HCT116 (cell line): Measurements from ENCODE around the gene DAZAP1. TPM values are rescaled to one million over a fixed set of nuclear protein-coding genes. Genes with fewer than 3 reads are reported as not detected.

Source experiments
- ATAC-seq: fragments of 200-7000 bp; cut with Tn5 transposase; 2 replicates; pipeline ENCODE4 v1.9.1; 2020; ENCODE audit warnings: mild to moderate bottlenecking, moderate library complexity
- BruUV-seq: library from RNA; stranded (reverse); fragments of 400-500 nt; replicated peaks from 2 replicates; lab custom pipeline; 2021; lab: Mats Ljungman, UMichigan
- CTCF ChIA-PET: fragments of 300-600 bp; sonication (Branson Sonifier 250); formaldehyde crosslinking; loops from one replicate; lab custom pipeline; 2021; ENCODE audit warnings: antibody characterized with exemption; lab: Charles Lee
- POLR2A ChIA-PET: fragments of 300-600, 350-600 bp; sonication (Branson Sonifier 250); formaldehyde crosslinking; loops from one replicate; lab custom pipeline; 2021; ENCODE audit warnings: antibody characterized with exemption; lab: Charles Lee
- RAD21 ChIA-PET, 2 experiments: fragments of 300-600 bp; sonication (Branson Sonifier 250); formaldehyde crosslinking; loops; one replicate each; lab custom pipeline; 2023; ENCODE audit warnings: low total read pairs in 2 of 2; ENCODE audit not compliant: uncharacterized antibody in 2 of 2, unreplicated experiment in 2 of 2, low non-redundant PET in 1 of 2; lab: Charles Lee
- DNase-seq: peaks from one replicate; pipeline ENCODE4 v3.0.0-alpha.2; 2010; ENCODE audit warnings: low read depth, low spot score
- H2AFZ ChIP-seq: fragments of 200-600 bp; shearing (Covaris generic), sonication (generic); 2 replicates; pipeline ENCODE4 v1.6.1; 2017; ENCODE audit warnings: low read depth, mixed run types, mixed read lengths, antibody characterized with exemption, low read length; ENCODE audit not compliant: poor library complexity, severe bottlenecking
- H3K27ac ChIP-seq: 2 replicates; pipeline ENCODE4 v1.5.1; 2012; ENCODE audit warnings: low read depth, low read length
- H3K27me3 ChIP-seq: fragments of 200-600 bp; sonication (generic); 2 replicates; pipeline ENCODE4 v1.6.1; 2016; ENCODE audit warnings: mixed run types, low read length, mixed read lengths; ENCODE audit not compliant: insufficient read depth
- H3K36me3 ChIP-seq, 2 experiments: fragments of 200-500 bp in 1 of 2; fragments of 200-600 bp in 1 of 2; sonication (Bioruptor generic) in 1 of 2; sonication (generic) in 1 of 2; 2 replicates each; pipeline versions ENCODE4 v1.5.1 to v1.6.1; 2014 to 2016; ENCODE audit warnings: low read length in 2 of 2, inconsistent platforms in 1 of 2, mixed read lengths in 1 of 2, mixed run types in 1 of 2; ENCODE audit not compliant: insufficient read depth in 2 of 2, control insufficient read depth in 1 of 2
- H3K4me1 ChIP-seq, 2 experiments: fragments of 200-600 bp in 1 of 2; sonication (generic) in 1 of 2; 2 replicates each; pipeline versions ENCODE4 v1.5.1 to v1.6.1; 2012 to 2017; ENCODE audit warnings: low read length in 2 of 2, inconsistent platforms in 1 of 2, mild to moderate bottlenecking in 1 of 2, mixed read lengths in 1 of 2, mixed run types in 1 of 2, moderate library complexity in 1 of 2; ENCODE audit not compliant: insufficient read depth in 2 of 2, control insufficient read depth in 1 of 2
- H3K4me2 ChIP-seq: fragments of 200-600 bp; sonication (generic); 2 replicates; pipeline ENCODE4 v1.6.1; 2017; ENCODE audit warnings: mixed run types, low read length, mixed read lengths
- H3K4me3 ChIP-seq, 2 experiments: fragments of 200-600 bp in 1 of 2; sonication (generic) in 1 of 2; replicated peaks in 1 of 2; 2 replicates each; pipeline ENCODE4 v1.5.1; 2011 to 2016; ENCODE audit warnings: low read length in 2 of 2, control low read depth in 1 of 2, low read depth in 1 of 2, mild to moderate bottlenecking in 1 of 2, mixed read lengths in 1 of 2, mixed run types in 1 of 2
- H3K79me2 ChIP-seq: fragments of 200-600 bp; sonication (generic); 2 replicates; pipeline ENCODE4 v1.6.1; 2017; ENCODE audit warnings: mild to moderate bottlenecking, mixed run types, low read length, moderate library complexity, mixed read lengths; ENCODE audit not compliant: insufficient read depth
- H3K9ac ChIP-seq: fragments of 200-600 bp; sonication (generic); 2 replicates; pipeline ENCODE4 v1.6.1; 2016; ENCODE audit warnings: low read length, mixed read lengths
- H3K9me2 ChIP-seq: fragments of 200-600 bp; sonication (generic), shearing (Covaris generic); 2 replicates; pipeline ENCODE4 v1.6.1; 2017; ENCODE audit warnings: mixed run types, mild to moderate bottlenecking, moderate library complexity; ENCODE audit not compliant: insufficient read depth
- H3K9me3 ChIP-seq, 2 experiments: fragments of 200-500 bp in 1 of 2; fragments of 200-600 bp in 1 of 2; sonication (Bioruptor generic) in 1 of 2; sonication (generic) in 1 of 2; 2 replicates each; pipeline ENCODE4 v1.6.1; 2014 to 2017; ENCODE audit warnings: low read length in 2 of 2, mixed read lengths in 2 of 2, inconsistent platforms in 1 of 2, low read depth in 1 of 2, mild to moderate bottlenecking in 1 of 2, mixed run types in 1 of 2, moderate library complexity in 1 of 2; ENCODE audit not compliant: control insufficient read depth in 1 of 2, insufficient read depth in 1 of 2
- H4K20me1 ChIP-seq: fragments of 200-600 bp; sonication (generic), shearing (Covaris generic); 2 replicates; pipeline ENCODE4 v1.6.1; 2017; ENCODE audit warnings: mixed run types, mild to moderate bottlenecking, moderate library complexity; ENCODE audit not compliant: insufficient read depth
- ATF3 ChIP-seq: IDR thresholded peaks from 2 replicates; pipeline ENCODE4 v1.6.1; 2012
- CBX3 ChIP-seq: IDR thresholded peaks from 2 replicates; pipeline ENCODE4 v1.6.1; 2012; ENCODE audit warnings: low read depth
- CEBPB ChIP-seq: IDR thresholded peaks from 2 replicates; pipeline ENCODE4 v1.6.1; 2012; ENCODE audit warnings: low read depth
- EGR1 ChIP-seq: IDR thresholded peaks from 2 replicates; pipeline ENCODE4 v1.6.1; 2012; ENCODE audit warnings: low read depth
- ELF1 ChIP-seq: IDR thresholded peaks from 2 replicates; pipeline ENCODE4 v1.6.1; 2012; ENCODE audit warnings: low read depth, borderline replicate concordance
- EZH2 ChIP-seq: fragments of 200-600 bp; sonication (generic); IDR thresholded peaks from 2 replicates; pipeline ENCODE4 v1.6.1; 2017; ENCODE audit warnings: antibody characterized with exemption, mixed run types
- EZH2phosphoT487 ChIP-seq: fragments of 200-600 bp; IDR thresholded peaks from 2 replicates; pipeline ENCODE4 v1.6.1; 2018; ENCODE audit warnings: antibody characterized with exemption, borderline replicate concordance
- FOSL1 ChIP-seq: IDR thresholded peaks from 2 replicates; pipeline ENCODE4 v1.6.1; 2012; ENCODE audit warnings: low read depth
- JUND ChIP-seq: IDR thresholded peaks from 2 replicates; pipeline ENCODE4 v1.6.1; 2012
- MAX ChIP-seq: IDR thresholded peaks from 2 replicates; pipeline ENCODE4 v1.6.1; 2012
- POLR2A ChIP-seq: IDR thresholded peaks from 2 replicates; pipeline ENCODE4 v1.7.0; 2011; ENCODE audit warnings: borderline replicate concordance; ENCODE audit not compliant: insufficient read depth, insufficient read length; ENCODE audit errors: extremely low read depth
- POLR2AphosphoS5 ChIP-seq: IDR thresholded peaks from 2 replicates; pipeline ENCODE4 v1.6.1; 2011; ENCODE audit warnings: mild to moderate bottlenecking, low read depth, low read length, moderate library complexity
- SIN3A ChIP-seq: IDR thresholded peaks from 2 replicates; pipeline ENCODE4 v1.6.1; 2012; ENCODE audit warnings: low read depth
- TCF7L2 ChIP-seq: IDR thresholded peaks from 2 replicates; pipeline ENCODE4 v1.7.0; 2011; ENCODE audit warnings: borderline replicate concordance, inconsistent platforms; ENCODE audit not compliant: insufficient read depth, insufficient read length; ENCODE audit errors: extremely low read depth
- ZBTB33 ChIP-seq: IDR thresholded peaks from 2 replicates; pipeline ENCODE4 v1.6.1; 2011; ENCODE audit warnings: mild to moderate bottlenecking, low read length, moderate library complexity; ENCODE audit not compliant: insufficient replicate concordance; ENCODE audit errors: extremely low read depth
- ZFX ChIP-seq: fragments of 450-650 bp; IDR thresholded peaks from 2 replicates; pipeline ENCODE4 v1.6.1; 2017
- ZNF274 ChIP-seq: fragments of 200-500 bp; sonication (Bioruptor generic); IDR thresholded peaks from 2 replicates; pipeline ENCODE4 v1.6.1; 2014; ENCODE audit warnings: mild to moderate bottlenecking, low read depth, low read length, inconsistent platforms
- intact Hi-C: fragments of 100-400 bp; cut with micrococcal nuclease; formaldehyde crosslinking; loops from 2 replicates; pipeline ENCODE4 v1.10.0; 2022
- total RNA-seq: library from RNA; stranded (reverse); gene quantifications from one replicate; pipeline ENCODE4 v1.2.1, GENCODE V29; 2021; ENCODE audit not compliant: unreplicated experiment

Gene DAZAP1
- total RNA-seq, 1 experiment from 2014 or later, result 191 TPM

DNA sequence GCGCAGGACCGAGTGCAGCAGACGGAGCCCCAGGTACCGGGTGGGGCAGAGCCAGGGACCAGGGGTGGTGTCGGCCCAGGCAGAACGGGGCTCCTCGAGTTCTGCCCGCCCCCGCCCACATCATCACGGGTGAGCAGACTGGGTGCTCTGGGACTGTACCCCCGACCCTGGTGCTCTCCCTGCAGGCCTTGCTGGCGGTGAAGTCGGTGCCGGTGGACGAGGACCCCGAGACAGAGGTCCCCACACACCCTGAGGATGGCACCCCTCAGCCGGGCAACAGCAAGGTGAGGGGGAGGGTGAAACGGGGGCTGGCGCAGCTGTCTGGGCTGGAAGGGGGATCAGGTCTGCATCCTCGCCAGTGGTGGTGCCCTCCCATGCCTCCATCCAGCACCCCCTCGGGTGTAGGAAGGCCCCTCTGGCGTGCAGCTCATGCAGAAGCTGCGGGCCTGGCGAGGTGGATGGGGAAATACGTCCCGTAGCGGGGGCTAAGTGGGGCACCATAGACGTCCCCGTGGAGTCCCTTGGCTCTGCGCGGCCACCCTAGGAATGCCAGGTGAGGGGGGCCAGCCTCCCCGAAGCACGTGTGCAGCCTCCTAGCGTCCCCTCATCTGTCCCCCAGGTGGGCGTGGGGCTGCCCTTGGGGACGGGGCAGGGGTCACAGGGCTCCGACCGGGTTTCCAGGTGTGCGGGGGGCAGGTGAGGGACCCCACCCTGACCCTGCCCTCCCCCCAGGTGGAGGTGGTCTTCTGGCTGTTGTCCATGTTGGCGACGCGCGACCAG, 48.9 kb downstream of the DAZAP1 start:
- ATAC-seq (no peak), DNase-seq (no peak)
- Histone ChIP-seq H3K36me3 (peaks cover 0 to 3% of the 10 kb centered on the region in 2 experiments; a peak in 1 of 4 replicates), H3K79me2 (no peaks in the 10 kb centered on the region), H4K20me1 (no peaks in the 10 kb centered on the region), H3K4me1 (peaks cover 23 to 47% of the 10 kb centered on the region in 2 experiments), H3K27ac (peak overlapping the region; percentile 52; the same call in 1 of the 2 replicates), H3K9ac (peak overlapping the region; percentile 21; the same call in 1 of the 2 replicates), H3K4me3 (no peak overlapping the region), H3K9me3 (no peaks in the 10 kb centered on the region), H2AFZ (no peak overlapping the region), H3K9me2 (no peaks in the 10 kb centered on the region), H3K27me3 (no peaks in the 10 kb centered on the region), H3K4me2 (peak overlapping the region; percentile 64)
- no TSS peak for BruUV-seq
- intact Hi-C loops, result no loop called here
- CTCF ChIA-PET, result interaction anchor here (1.0 to 4.0 kb wide), 8 partner anchors 10 to 370 kb away, joined by 3 to 49 read pairs (median 4); partner anchors contain the start of gene CIRBP
- RAD21 ChIA-PET, result interaction anchor here in 1 of 2 experiments (1.1 kb wide), 1 partner anchor 11 kb away, joined by 4 read pairs; no protein-coding TSS in a partner anchor
- POLR2A ChIA-PET, result interaction anchor here (0.6 to 3.3 kb wide), 11 partner anchors 9 to 567 kb away, joined by 3 to 28 read pairs (median 6); partner anchors contain the start of genes CIRBP and REEP6
- no peak for TF ChIP-seq POLR2AphosphoS5
- TF ChIP-seq MAX, result no peak
- TF ChIP-seq EZH2, result no peak

DNA sequence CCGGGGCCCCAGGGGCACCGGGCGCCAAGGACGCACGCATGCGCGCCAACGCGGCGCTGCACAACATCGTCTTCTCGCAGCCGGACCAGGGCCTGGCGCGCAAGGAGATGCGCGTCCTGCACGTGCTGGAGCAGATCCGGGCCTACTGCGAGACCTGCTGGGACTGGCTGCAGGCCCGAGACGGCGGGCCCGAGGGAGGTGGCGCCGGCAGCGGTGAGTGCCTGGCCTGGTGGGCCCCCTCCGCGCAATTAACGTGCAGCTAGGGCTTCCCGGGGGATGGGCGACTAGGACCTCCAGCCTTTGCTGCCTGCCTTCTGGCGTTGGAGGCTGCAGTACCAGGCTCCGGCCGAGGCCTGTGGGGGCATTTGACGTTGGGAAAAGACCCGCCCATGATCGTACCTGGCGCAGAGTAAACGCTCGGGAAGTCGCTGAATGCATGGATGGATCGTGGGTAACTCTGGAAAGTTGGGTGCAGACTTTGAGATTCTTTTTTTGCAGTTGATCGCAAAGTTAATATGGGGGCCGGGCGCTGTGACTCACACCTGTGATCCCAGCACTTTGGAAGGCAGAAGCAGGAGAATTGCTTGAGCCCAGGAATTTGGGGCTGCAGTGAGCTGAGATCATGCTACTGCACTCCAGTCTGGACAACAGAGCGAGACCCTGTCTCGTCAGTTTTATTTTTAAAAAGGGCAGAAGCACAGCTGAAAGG, 49.8 kb downstream of the DAZAP1 start:
- H3K9me2 ChIP-seq, result no peaks in the 10 kb centered on the region
- ChIA-PET CTCF (no interaction called here), RAD21 (no interaction called here), POLR2A (no interaction called here)
- H3K27me3 ChIP-seq, result no peaks in the 10 kb centered on the region
- intact Hi-C loops, result no loop called here
- no peak overlapping the region; the same call in 1 of the 2 replicates for H3K27ac ChIP-seq
- no peak overlapping the region for H2AFZ ChIP-seq
- ATAC-seq (no peak), DNase-seq (no peak)
- H3K9me3 ChIP-seq, result no peaks in the 10 kb centered on the region
- H3K36me3 ChIP-seq, result peaks cover 0 to 3% of the 10 kb centered on the region in 2 experiments; a peak in 1 of 4 replicates
- no peaks in the 10 kb centered on the region for H3K79me2 ChIP-seq
- no peak overlapping the region for H3K4me3 ChIP-seq
- H4K20me1 ChIP-seq, result no peaks in the 10 kb centered on the region
- no peak overlapping the region for H3K9ac ChIP-seq
- H3K4me2 ChIP-seq, result no peak overlapping the region
- BruUV-seq, result no TSS peak
- H3K4me1 ChIP-seq, result peaks cover 23 to 47% of the 10 kb centered on the region in 2 experiments
- no peak for TF ChIP-seq CEBPB
- no peak for TF ChIP-seq ATF3
- no peak for TF ChIP-seq JUND
- no peak for TF ChIP-seq ZNF274
- TF ChIP-seq EZH2phosphoT487, result no peak
- no peak for TF ChIP-seq ELF1
- no peak for TF ChIP-seq ZBTB33
- TF ChIP-seq SIN3A, result no peak
- no peak for TF ChIP-seq EGR1
- no peak for TF ChIP-seq ZFX
- no peak for TF ChIP-seq MAX
- TF ChIP-seq FOSL1, result no peak
- no peak for TF ChIP-seq CBX3
- TF ChIP-seq POLR2A, result no peak
- no peak for TF ChIP-seq TCF7L2
